Tibial nerve (tissue), 4 donors: ENCODE results near the gene EPS8L1. TPM values are rescaled to one million over a fixed set of nuclear protein-coding genes. Genes with fewer than 3 reads are reported as not detected.

Experiments
- DNase-seq, 2 donors: peaks; one replicate each; pipeline ENCODE4 v3.0.0-alpha.2; 2019; ENCODE audit warnings: low spot score in 2 of 2
- H3K27ac ChIP-seq, 4 donors: fragments of 200-600 bp; sonication (generic) in 3 of 4; one replicate each; pipeline ENCODE4 v1.5.1; 2017 to 2019; ENCODE audit warnings: mild to moderate bottlenecking in 1 of 4
- H3K27me3 ChIP-seq, 2 donors: fragments of 200-600 bp; sonication (generic) in 1 of 2; one replicate each; pipeline versions ENCODE4 v1.5.1 to v1.6.0; 2017 to 2019
- H3K36me3 ChIP-seq, 3 donors: fragments of 200-600 bp; sonication (generic); one replicate each; pipeline ENCODE4 v1.5.1; 2018 to 2019
- H3K4me1 ChIP-seq, 4 donors: fragments of 200-600 bp; sonication (generic) in 3 of 4; one replicate each; pipeline ENCODE4 v1.5.1; 2017 to 2019
- H3K4me3 ChIP-seq, 4 donors: fragments of 200-600 bp; sonication (generic) in 3 of 4; one replicate each; pipeline ENCODE4 v1.5.1; 2017 to 2019; ENCODE audit warnings: mild to moderate bottlenecking in 1 of 4, moderate library complexity in 1 of 4
- H3K9me3 ChIP-seq, 4 donors: fragments of 200-600 bp; sonication (generic) in 3 of 4; one replicate each; pipeline ENCODE4 v1.5.1; 2017 to 2019
- EP300 ChIP-seq, 2 donors: sonication (generic); formaldehyde crosslinking; IDR thresholded peaks; one replicate each; pipeline ENCODE4 v1.6.1; 2017; ENCODE audit warnings: antibody characterized with exemption in 2 of 2, mild to moderate bottlenecking in 1 of 2
- POLR2A ChIP-seq, 2 donors: fragments of 450-650 bp; IDR thresholded peaks; one replicate each; pipeline ENCODE4 v1.6.1; 2017; ENCODE audit warnings: antibody characterized with exemption in 2 of 2, mild to moderate bottlenecking in 2 of 2, moderate library complexity in 2 of 2
- WGBS, 2 donors: methylation state at CpG; one replicate each; pipeline ENCODE4 v1.1.5; 2018; 5-methylcytosine and 5-hydroxymethylcytosine counted together
- total RNA-seq, 4 donors: library from RNA; depleted of rRNA; stranded (reverse); fragments of >200 nt; gene quantifications; one replicate each; pipeline ENCODE4 v1.1.0, GENCODE V29; 2016
- TF ChIP-seq, protein P1 (sequence below), 5 experiments: fragments of 200-600 bp in 3 of 5; fragments of 450-650 bp in 2 of 5; sonication (generic) in 3 of 5; IDR thresholded peaks; one replicate each; pipeline ENCODE4 v1.5.1; 2016 to 2019; ENCODE audit warnings: antibody characterized with exemption in 5 of 5, mild to moderate bottlenecking in 3 of 5, moderate library complexity in 2 of 5

The EPS8L1 gene
- total RNA-seq, 4 donors from 2014 or later, result 0.44 to 1.2 TPM; not detected in 2

DNA sequence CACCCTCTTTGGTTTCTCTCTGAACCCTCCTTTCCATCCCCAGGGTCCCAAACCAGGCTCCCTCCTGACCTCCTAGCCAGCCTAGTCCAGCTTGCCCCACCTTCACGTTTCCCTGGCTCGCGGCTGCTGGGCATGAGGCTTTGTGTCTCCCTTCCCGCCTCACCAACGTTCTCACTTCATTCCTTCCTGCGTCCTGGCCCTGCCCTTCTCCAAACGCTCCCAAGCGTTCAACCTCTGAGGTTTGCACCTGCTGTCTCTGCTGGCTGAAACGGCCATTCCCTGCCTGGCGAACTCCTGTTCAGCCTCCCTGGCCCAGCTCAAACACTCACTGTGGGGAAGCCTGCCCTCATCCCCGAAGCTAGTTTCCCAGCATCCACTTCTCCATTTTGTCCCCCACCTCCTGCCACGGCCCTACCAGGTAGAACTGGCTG, 12.4 kb downstream of the EPS8L1 start:
- TF ChIP-seq EP300 (IDR thresholded peaks at IDR 0.05), result no peak
- TF ChIP-seq, protein P1, sequence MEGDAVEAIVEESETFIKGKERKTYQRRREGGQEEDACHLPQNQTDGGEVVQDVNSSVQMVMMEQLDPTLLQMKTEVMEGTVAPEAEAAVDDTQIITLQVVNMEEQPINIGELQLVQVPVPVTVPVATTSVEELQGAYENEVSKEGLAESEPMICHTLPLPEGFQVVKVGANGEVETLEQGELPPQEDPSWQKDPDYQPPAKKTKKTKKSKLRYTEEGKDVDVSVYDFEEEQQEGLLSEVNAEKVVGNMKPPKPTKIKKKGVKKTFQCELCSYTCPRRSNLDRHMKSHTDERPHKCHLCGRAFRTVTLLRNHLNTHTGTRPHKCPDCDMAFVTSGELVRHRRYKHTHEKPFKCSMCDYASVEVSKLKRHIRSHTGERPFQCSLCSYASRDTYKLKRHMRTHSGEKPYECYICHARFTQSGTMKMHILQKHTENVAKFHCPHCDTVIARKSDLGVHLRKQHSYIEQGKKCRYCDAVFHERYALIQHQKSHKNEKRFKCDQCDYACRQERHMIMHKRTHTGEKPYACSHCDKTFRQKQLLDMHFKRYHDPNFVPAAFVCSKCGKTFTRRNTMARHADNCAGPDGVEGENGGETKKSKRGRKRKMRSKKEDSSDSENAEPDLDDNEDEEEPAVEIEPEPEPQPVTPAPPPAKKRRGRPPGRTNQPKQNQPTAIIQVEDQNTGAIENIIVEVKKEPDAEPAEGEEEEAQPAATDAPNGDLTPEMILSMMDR (IDR thresholded peaks at IDR 0.05), result no peak
- Histone ChIP-seq H3K9me3 (no peaks in the 10 kb centered on the region), H3K27ac (peak overlapping the region in 1 of 4 donors; percentile 1), H3K4me1 (peaks cover 0 to 35% (median 13%) of the 10 kb centered on the region in 4 donors), H3K4me3 (peak overlapping the region in 1 of 4 donors; percentile 49), H3K36me3 (peaks cover 0 to 36% (median 16%) of the 10 kb centered on the region in 3 donors), H3K27me3 (peaks cover 5 to 52% of the 10 kb centered on the region in 2 donors)
- WGBS, 2 donors, result 71 to 80% methylated on average over 12 of the region's 12 CpGs
- no peak for DNase-seq

DNA sequence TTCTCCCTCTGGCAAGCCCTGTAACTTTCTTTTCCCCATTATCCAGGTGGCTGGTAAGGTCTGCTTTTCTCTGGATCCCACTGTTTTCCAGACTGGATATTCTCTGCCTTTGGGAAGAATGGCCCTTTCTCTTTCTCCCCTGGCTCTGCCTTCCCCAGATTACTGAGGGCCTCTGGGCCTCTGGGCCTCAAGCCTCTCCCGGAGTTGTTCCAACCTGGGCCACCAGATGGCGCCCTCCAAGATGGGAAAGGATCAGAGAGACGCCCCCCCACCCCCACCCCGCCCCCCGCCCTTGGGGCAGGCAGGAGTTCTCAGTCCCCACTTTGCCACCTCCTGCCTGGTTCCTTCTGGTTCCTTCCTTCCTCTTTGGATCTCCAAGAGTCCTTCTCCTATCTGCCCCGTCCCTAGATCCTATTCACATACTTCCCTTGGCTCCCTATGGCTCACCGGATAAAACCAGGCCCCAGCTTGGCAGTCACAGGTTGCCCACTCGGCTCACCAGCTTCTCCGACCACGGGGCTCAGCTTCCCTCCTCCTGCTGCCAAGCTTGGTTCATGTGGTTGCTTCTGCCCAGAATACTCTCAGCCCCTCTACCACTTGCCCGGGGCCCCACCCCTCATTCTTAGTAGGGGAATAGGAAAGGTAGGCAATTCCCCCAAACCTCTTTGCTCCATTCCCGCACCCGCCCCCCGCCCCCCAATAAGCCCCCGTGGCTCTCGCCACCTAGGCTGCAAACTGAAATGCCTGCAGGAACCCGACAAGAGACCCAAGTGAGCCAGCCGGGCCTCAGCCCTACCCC, 13.1 kb downstream of the EPS8L1 start:
- H3K4me1 ChIP-seq, result peaks cover 0 to 30% (median 13%) of the 10 kb centered on the region in 4 donors
- peaks cover 0 to 38% (median 16%) of the 10 kb centered on the region in 3 donors for H3K36me3 ChIP-seq
- peak; percentile 67 to 86 for DNase-seq
- peak overlapping the region in 1 of 4 donors; percentile 1 for H3K27ac ChIP-seq
- no peak overlapping the region for H3K4me3 ChIP-seq
- no peak for TF ChIP-seq EP300 (IDR thresholded peaks at IDR 0.05)
- TF ChIP-seq, protein P1 (IDR thresholded peaks at IDR 0.05), result peak; percentile 44 to 94 (median 86)
- 42 to 55% methylated on average over 15 of the region's 18 CpGs for whole genome bisulfite sequencing, 2 donors
- H3K9me3 ChIP-seq, result no peaks in the 10 kb centered on the region
- H3K27me3 ChIP-seq, result peaks cover 0 to 45% of the 10 kb centered on the region in 2 donors

DNA sequence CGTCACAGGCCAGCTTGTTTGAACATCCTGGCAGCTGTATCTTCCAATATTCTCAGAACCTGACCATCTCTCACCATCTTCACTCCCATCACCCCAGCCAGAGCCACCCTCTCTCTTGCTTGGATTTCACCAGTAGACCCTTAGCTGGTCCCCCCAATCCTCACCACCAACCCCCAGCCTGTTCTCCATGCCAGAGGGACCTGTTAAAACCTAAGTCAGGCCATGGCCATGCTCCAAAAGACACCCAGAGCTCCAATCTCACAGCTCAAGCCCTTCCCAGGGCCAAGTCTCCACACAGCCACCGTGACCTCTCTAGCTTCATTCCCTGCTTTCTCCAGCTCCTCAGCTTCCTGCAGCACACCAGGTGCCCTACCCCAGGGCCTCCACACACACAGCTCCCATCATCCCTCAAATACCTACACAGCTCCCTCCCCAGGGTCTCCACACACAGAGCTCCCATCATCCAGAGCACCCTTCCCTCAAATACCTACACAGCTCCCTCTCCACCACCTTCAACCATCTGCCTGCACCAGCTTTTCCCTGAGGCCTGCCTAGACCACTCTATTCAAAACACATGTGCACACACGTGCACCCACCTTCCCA, 13.8 kb downstream of the EPS8L1 start:
- H3K4me1 ChIP-seq, result peaks cover 0 to 30% (median 13%) of the 10 kb centered on the region in 4 donors
- no peak overlapping the region for H3K27ac ChIP-seq
- WGBS, 2 donors, result 90% methylated on average over 3 of the region's 3 CpGs
- H3K36me3 ChIP-seq, result peaks cover 0 to 42% (median 19%) of the 10 kb centered on the region in 3 donors
- H3K9me3 ChIP-seq, result no peaks in the 10 kb centered on the region
- peaks cover 0 to 38% of the 10 kb centered on the region in 2 donors for H3K27me3 ChIP-seq
- DNase-seq, result no peak
- no peak overlapping the region for H3K4me3 ChIP-seq
- TF ChIP-seq POLR2A (IDR thresholded peaks at IDR 0.05), result no peak
- TF ChIP-seq, protein P1 (IDR thresholded peaks at IDR 0.05), result no peak

DNA sequence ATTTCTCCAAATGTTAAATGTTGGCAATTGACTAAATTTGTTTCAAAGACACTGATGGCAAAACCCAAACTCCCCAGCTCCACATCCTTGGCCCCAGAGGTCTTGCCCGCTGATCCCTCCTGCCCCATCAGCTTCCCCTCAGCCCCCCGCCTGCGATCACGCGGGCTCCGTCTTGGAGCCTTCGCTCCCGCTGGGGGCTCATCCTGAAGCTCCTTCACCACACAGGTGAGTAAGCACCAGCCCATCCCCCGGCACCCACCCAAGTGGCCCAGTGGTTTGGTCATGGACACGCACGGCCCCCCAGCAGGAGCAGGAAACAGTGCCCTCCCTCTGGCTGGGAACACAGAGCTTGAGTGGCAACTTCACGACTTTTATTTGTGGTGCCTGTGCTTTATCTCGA, 14.9 kb downstream of the EPS8L1 start:
- no peaks in the 10 kb centered on the region for H3K9me3 ChIP-seq
- H3K27ac ChIP-seq, result no peak overlapping the region
- H3K36me3 ChIP-seq, result peaks cover 4 to 53% (median 28%) of the 10 kb centered on the region in 3 donors
- no peak overlapping the region for H3K4me3 ChIP-seq
- TF ChIP-seq, protein P1 (IDR thresholded peaks at IDR 0.05), result no peak
- TF ChIP-seq EP300 (IDR thresholded peaks at IDR 0.05) (no peak), POLR2A (IDR thresholded peaks at IDR 0.05) (no peak)
- peaks cover 0 to 30% (median 13%) of the 10 kb centered on the region in 4 donors for H3K4me1 ChIP-seq
- DNase-seq, result no peak
- WGBS, 2 donors, result 87 to 88% methylated on average over 13 of the region's 13 CpGs
- peaks cover 0 to 27% of the 10 kb centered on the region in 2 donors for H3K27me3 ChIP-seq
